AG04449 (cell line): Measurements from ENCODE around the gene TP53I3.

Experiments used
- CTCF ChIA-PET: fragments of 350-600 bp; formaldehyde crosslinking; extraction: SDS; loops from one replicate; lab custom pipeline; 2021; ENCODE audit warnings: antibody characterized with exemption; lab: Yijun Ruan, JAX
- POLR2A ChIA-PET: fragments of 400-600, 350-600 bp; formaldehyde crosslinking; extraction: SDS; loops from one replicate; lab custom pipeline; 2020; ENCODE audit warnings: antibody characterized with exemption, inconsistent platforms; lab: Yijun Ruan, JAX
- DNase-seq: peaks from one replicate; pipeline ENCODE4 v3.0.0-alpha.2; 2010; ENCODE audit warnings: low read depth, low spot score
- H3K4me3 ChIP-seq: 2 replicates; pipeline ENCODE4 v1.5.1; 2011; ENCODE audit warnings: low read depth, mild to moderate bottlenecking, control low read depth, low read length
- TF ChIP-seq, protein P1 (sequence below): IDR thresholded peaks from one replicate; pipeline ENCODE4 v1.5.1; 2011; ENCODE audit warnings: mild to moderate bottlenecking, moderate library complexity, low read length, control low read depth, inconsistent platforms; ENCODE audit not compliant: insufficient read depth; ENCODE audit errors: missing control alignments

Gene TP53I3

DNA sequence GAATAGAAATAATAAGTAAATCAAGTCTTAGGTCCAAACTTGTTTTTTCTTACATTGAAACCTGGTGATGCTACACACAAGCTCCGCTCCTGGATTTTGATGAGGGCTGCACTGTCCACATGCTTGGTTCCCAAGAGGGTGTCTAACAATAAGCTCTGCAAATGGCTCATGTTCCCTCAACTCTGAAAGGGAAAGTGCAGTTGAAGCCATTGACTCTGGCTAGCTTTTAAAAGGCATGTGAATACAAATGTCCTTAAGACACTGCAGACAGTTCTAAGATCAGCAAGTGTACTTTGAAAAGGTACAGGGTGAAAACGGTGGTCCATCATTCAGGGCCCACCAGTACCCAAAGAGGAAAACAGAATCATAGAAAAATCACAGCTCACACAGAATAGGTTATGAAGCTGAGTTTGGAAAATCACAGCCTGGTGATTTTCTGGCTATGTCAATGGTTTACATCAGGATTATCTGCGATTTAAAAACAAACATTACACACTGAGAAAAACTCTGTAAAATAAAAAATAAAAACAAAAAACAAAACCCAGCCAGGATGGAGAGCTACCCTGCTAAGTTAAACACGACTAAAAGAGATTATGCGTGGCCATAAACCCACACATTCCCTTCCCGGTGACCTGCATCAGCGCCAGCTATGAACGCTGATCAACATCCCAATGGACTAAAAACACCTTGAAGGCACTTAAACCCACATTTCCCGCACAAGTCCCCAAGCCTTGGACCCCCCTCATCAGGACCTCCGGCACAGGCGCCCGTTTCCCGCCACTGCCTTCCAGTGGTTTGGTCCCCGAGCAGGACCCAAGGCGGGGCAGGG lies 37.9 kb upstream of the TP53I3 start:
- ChIA-PET POLR2A (interaction anchor here (0.6 to 1.4 kb wide), 3 partner anchors 38 to 207 kb away, joined by 4 to 6 read pairs (median 5); partner anchors contain the start of genes SF3B6 and TP53I3), CTCF (interaction anchor here (1.0 to 2.5 kb wide), 4 partner anchors 9 to 39 kb away, joined by 3 to 17 read pairs (median 4); partner anchors contain the start of gene TP53I3)
- H3K4me3 ChIP-seq = peak overlapping the region; percentile 83
- DNase-seq = no peak
- TF ChIP-seq, protein P1, sequence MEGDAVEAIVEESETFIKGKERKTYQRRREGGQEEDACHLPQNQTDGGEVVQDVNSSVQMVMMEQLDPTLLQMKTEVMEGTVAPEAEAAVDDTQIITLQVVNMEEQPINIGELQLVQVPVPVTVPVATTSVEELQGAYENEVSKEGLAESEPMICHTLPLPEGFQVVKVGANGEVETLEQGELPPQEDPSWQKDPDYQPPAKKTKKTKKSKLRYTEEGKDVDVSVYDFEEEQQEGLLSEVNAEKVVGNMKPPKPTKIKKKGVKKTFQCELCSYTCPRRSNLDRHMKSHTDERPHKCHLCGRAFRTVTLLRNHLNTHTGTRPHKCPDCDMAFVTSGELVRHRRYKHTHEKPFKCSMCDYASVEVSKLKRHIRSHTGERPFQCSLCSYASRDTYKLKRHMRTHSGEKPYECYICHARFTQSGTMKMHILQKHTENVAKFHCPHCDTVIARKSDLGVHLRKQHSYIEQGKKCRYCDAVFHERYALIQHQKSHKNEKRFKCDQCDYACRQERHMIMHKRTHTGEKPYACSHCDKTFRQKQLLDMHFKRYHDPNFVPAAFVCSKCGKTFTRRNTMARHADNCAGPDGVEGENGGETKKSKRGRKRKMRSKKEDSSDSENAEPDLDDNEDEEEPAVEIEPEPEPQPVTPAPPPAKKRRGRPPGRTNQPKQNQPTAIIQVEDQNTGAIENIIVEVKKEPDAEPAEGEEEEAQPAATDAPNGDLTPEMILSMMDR = no peak

DNA sequence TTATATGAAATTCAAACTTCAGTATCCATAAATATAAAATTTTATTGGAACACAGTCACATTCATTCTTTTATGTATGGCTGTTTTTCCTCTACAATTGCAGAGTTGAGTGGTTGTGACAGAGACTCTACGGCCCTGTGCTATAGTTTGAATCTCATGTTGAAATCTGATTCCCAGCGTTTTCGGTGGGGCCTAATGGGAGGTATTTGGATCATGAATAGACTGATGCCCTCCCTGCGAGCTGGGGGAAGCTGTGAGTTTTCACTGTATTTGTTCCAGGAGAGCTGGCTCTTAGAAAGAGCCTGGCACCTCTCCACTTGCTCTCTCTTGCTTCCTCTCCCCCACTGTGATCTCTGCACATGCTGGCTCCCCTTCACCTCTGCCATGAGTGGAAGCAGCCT lies 36.8 kb upstream of the TP53I3 start:
- TF ChIP-seq, protein P1 = no peak
- ChIA-PET POLR2A (interaction anchor here (1.4 kb wide), 1 partner anchor 37 kb away, joined by 5 read pairs; the partner anchor contains the start of gene TP53I3), CTCF (interaction anchor here (1.3 to 2.5 kb wide), 2 partner anchors 38 to 40 kb away, joined by 3 to 17 read pairs; partner anchors contain the start of gene TP53I3)
- DNase-seq = no peak
- no peak overlapping the region for H3K4me3 ChIP-seq

DNA sequence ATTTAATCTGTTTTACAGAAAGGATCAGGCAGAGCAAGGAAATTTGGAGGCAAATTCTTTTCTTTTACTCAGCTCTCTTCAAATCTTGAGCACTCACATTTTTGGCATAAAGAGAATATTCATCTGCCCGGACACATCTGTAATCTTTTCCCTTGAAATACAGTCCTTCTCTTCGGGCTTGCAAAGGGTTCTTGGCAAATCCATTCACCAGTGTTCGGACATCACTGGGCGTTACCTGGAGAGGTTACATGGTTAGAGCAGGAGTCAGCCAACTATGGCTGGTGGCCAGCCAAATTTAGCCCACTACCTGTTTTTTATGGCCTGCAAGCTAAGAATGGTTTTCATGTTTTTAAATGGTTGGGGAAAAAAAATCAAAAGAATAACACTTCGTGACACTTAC lies 36.4 kb upstream of the TP53I3 start:
- H3K4me3 ChIP-seq = no peak overlapping the region
- CTCF ChIA-PET = interaction anchor here (0.8 to 2.5 kb wide), 2 partner anchors 38 to 43 kb away, joined by 3 to 17 read pairs; partner anchors contain the start of gene TP53I3
- TF ChIP-seq, protein P1 = no peak
- DNase-seq = no peak
- POLR2A ChIA-PET = no interaction called here

DNA sequence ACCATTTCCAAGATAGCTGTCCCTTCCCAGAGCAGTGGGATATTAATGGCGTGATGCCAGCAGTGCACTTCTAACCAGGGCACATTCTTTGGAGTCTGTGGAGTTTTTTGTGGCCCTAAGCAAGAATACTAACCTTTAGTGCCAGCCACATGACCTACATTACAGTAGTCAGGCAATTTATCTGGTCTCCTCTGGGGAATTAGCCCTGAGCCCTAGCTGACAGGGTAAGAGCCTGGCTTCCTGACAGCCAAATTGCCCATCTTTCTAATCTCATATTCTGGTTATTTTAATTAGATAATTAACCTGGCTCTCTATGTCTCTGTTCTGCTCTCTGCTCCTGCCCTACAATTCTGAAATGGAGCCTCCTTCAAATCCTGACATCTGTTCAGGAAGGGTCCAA lies 33.3 kb upstream of the TP53I3 start:
- POLR2A ChIA-PET = no interaction called here
- CTCF ChIA-PET = interaction anchor here (2.8 kb wide), 1 partner anchor 33 kb away, joined by 13 read pairs; the partner anchor contains the start of gene TP53I3
- TF ChIP-seq, protein P1 = no peak
- DNase-seq = no peak
- H3K4me3 ChIP-seq = no peak overlapping the region

DNA sequence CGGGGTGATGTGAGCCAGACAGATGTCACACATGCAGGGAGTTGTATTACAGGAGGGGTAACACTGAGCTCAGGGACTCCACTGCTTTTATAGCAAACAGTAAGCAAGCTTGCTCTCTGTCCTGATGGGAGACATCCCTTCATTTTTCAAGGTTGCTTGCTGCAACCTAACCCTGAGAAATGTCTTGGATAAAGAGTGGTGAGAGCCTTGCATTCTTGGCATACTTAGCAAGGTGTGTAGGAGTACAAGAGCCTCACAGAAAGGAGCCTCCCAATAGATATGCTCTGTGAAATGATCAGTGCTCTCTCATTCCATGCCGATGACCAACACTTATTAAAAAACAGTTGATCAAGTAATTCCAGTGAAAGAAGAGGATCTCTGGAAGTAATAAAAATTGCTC lies 30.4 kb upstream of the TP53I3 start:
- ChIA-PET CTCF (interaction anchor here (2.2 kb wide), 1 partner anchor 31 kb away, joined by 12 read pairs; the partner anchor contains the start of gene TP53I3), POLR2A (no interaction called here)
- DNase-seq = no peak
- no peak overlapping the region for H3K4me3 ChIP-seq
- TF ChIP-seq, protein P1 = no peak
